HCT116 (cell line): ENCODE data around the gene TAS2R60.

ENCODE experiments used
- CTCF ChIP-seq, 3 experiments: fragments of 200-600 bp in 1 of 3; sonication (generic) in 1 of 3; IDR thresholded peaks in 2 of 3; conservative IDR thresholded peaks in 1 of 3; 2 replicates each; pipeline ENCODE4 v1.5.1; 2012 to 2017; ENCODE audit warnings: low read depth in 2 of 3, low read length in 2 of 3, antibody characterized with exemption in 1 of 3, borderline replicate concordance in 1 of 3, control low read depth in 1 of 3, mild to moderate bottlenecking in 1 of 3, mixed read lengths in 1 of 3, mixed run types in 1 of 3, moderate library complexity in 1 of 3; ENCODE audit not compliant: insufficient read depth in 1 of 3
- POLR2AphosphoS5 ChIP-seq: IDR thresholded peaks from 2 replicates; pipeline ENCODE4 v1.6.1; 2011; ENCODE audit warnings: mild to moderate bottlenecking, low read depth, low read length, moderate library complexity
- TF ChIP-seq, protein P1 (sequence below): IDR thresholded peaks from 2 replicates; pipeline ENCODE4 v1.6.1; 2012

DNA sequence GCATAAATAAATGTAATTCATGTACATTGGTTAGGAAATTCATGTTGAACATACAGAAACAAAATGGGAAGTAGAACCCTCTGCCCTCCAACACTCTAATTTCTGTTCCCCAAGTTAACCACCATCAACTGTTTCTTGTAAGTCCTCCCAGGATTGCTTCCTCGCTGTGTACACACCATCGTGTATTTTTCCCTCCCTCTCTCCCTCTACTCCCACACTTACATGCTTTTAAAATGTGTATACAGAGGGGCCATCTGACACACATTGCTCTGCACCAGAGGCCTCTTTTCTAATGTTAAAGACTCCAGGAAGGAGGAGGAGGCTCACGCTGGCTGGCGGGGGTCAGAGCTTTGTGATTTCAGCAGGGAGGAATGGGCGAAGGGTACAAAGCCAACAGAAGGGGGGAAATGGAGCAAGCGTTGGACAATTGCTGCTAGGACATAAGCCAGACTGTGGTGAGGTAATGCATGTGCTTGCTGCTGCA, 32.7 kb upstream of the TAS2R60 start:
- TF ChIP-seq CTCF (IDR thresholded peaks at IDR 0.05 in 2 of 3, conservative IDR thresholded peaks at IDR 0.05 in 1 of 3; ENCODE audit: borderline replicate concordance in 1 of 3, insufficient read depth in 1 of 3, low read depth in 2 of 3, low read length in 2 of 3) (no peak), POLR2AphosphoS5 (no peak)
- TF ChIP-seq, protein P1, sequence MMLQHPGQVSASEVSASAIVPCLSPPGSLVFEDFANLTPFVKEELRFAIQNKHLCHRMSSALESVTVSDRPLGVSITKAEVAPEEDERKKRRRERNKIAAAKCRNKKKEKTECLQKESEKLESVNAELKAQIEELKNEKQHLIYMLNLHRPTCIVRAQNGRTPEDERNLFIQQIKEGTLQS: no peak
